AG09309 (cell line): ENCODE measurements around the gene CACNA1B.
"Not testable (repeated sequence)": the region's sequence is repeated elsewhere in the genome, so short reads cannot be mapped to it uniquely, and the experiment has no call there.

ENCODE experiments used
- DNase-seq: peaks from one replicate; pipeline ENCODE4 v3.0.0-alpha.2; 2010; ENCODE audit warnings: low read depth
- H3K4me3 ChIP-seq: 2 replicates; pipeline ENCODE4 v1.5.1; 2011; ENCODE audit warnings: mild to moderate bottlenecking, low read depth, low read length, moderate library complexity; ENCODE audit not compliant: control insufficient read depth
- CTCF ChIP-seq: IDR thresholded peaks from 2 replicates; pipeline ENCODE4 v1.5.1; 2011; ENCODE audit warnings: mild to moderate bottlenecking, low read depth, low read length, inconsistent platforms; ENCODE audit not compliant: insufficient read depth, control insufficient read depth; ENCODE audit errors: missing control alignments

CACNA1B gene

GRCh38 chr9:138105123-138105415, 227.5 kb downstream of the CACNA1B start:
- no peak for TF ChIP-seq CTCF
- no peak overlapping the region for H3K4me3 ChIP-seq

GRCh38 chr9:138105561-138106505, 228.3 kb downstream of the CACNA1B start:
- H3K4me3 ChIP-seq: no peak overlapping the region
- no peak for TF ChIP-seq CTCF
- DNase-seq: no peak

More at GRCh38 chr9:138105123-138105415, 227.5 kb downstream of the CACNA1B start:
- no peak for DNase-seq

GRCh38 chr9:138107039-138107438, 229.5 kb downstream of the CACNA1B start:
- H3K4me3 ChIP-seq, DNase-seq: not testable (repeated sequence)

GRCh38 chr9:138111607-138112006, 234.0 kb downstream of the CACNA1B start:
- H3K4me3 ChIP-seq: no peak overlapping the region
- no peak for TF ChIP-seq CTCF
- DNase-seq: no peak

GRCh38 chr9:138112090-138112748, 234.6 kb downstream of the CACNA1B start:
- no peak for DNase-seq
- no peak for TF ChIP-seq CTCF
- no peak overlapping the region for H3K4me3 ChIP-seq

GRCh38 chr9:138112791-138113600, 235.4 kb downstream of the CACNA1B start:
- no peak for TF ChIP-seq CTCF
- no peak overlapping the region for H3K4me3 ChIP-seq
- DNase-seq: no peak

- H3K4me3 ChIP-seq, DNase-seq: not testable (repeated sequence)
Measured at GRCh38 chr9:138113701-138114325, 236.2 kb downstream of the CACNA1B start.
